MM.1S (cell line): ENCODE results near the gene SLC45A1.

Experiments used
- DNase-seq: peaks from one replicate; pipeline ENCODE4 v3.0.0-alpha.2; 2015
- H2AFZ ChIP-seq: fragments of 300-600 bp; sonication (generic); 2 replicates; pipeline ENCODE4 v1.6.0; 2016; ENCODE audit warnings: antibody characterized with exemption, low read length
- H3F3A ChIP-seq: fragments of 300-600 bp; sonication (generic); 2 replicates; pipeline ENCODE4 v1.6.1; 2016; ENCODE audit warnings: mild to moderate bottlenecking, antibody characterized with exemption, low read length, moderate library complexity, mixed read lengths; ENCODE audit not compliant: insufficient read depth
- H3K27ac ChIP-seq: fragments of 300-600 bp; sonication (generic); 2 replicates; pipeline ENCODE4 v1.5.1; 2016; ENCODE audit warnings: mild to moderate bottlenecking, low read length
- H3K27me3 ChIP-seq: fragments of 300-600 bp; sonication (generic); replicated peaks from 2 replicates; pipeline ENCODE4 v1.6.0; 2016; ENCODE audit warnings: low read length; ENCODE audit not compliant: insufficient read depth
- H3K36me3 ChIP-seq: fragments of 300-600 bp; sonication (generic); replicated peaks from 2 replicates; pipeline ENCODE4 v1.6.1; 2016; ENCODE audit warnings: mild to moderate bottlenecking, low read length, mixed read lengths; ENCODE audit not compliant: insufficient read depth
- H3K4me1 ChIP-seq: fragments of 300-600 bp; sonication (generic); 2 replicates; pipeline ENCODE4 v1.6.1; 2016; ENCODE audit warnings: low read length, mixed read lengths
- H3K4me2 ChIP-seq: fragments of 300-600 bp; sonication (generic); 2 replicates; pipeline ENCODE4 v1.6.0; 2016; ENCODE audit warnings: low read depth, low read length
- H3K4me3 ChIP-seq: fragments of 300-600 bp; sonication (generic); 2 replicates; pipeline ENCODE4 v1.5.1; 2016; ENCODE audit warnings: low read length, mixed read lengths
- H3K79me2 ChIP-seq: fragments of 300-600 bp; sonication (generic); 2 replicates; pipeline ENCODE4 v1.6.1; 2016; ENCODE audit warnings: mixed run types, low read length, mixed read lengths
- H3K9ac ChIP-seq: fragments of 300-600 bp; sonication (generic); 2 replicates; pipeline ENCODE4 v1.6.1; 2016; ENCODE audit warnings: low read length, mixed read lengths
- H3K9me2 ChIP-seq: fragments of 300-600 bp; sonication (generic); replicated peaks from 2 replicates; pipeline ENCODE4 v1.6.1; 2016; ENCODE audit warnings: mild to moderate bottlenecking, low read length, mixed read lengths; ENCODE audit not compliant: insufficient read depth
- H3K9me3 ChIP-seq: fragments of 300-600 bp; sonication (generic); replicated peaks from 2 replicates; pipeline ENCODE4 v1.6.1; 2016; ENCODE audit warnings: mild to moderate bottlenecking, low read length, mixed read lengths; ENCODE audit not compliant: insufficient read depth
- H4K20me1 ChIP-seq: fragments of 300-600 bp; sonication (generic); 2 replicates; pipeline ENCODE4 v1.6.1; 2016; ENCODE audit warnings: mild to moderate bottlenecking, low read length, moderate library complexity, mixed read lengths; ENCODE audit not compliant: insufficient read depth
- CTCF ChIP-seq: fragments of 300-600 bp; sonication (generic); IDR thresholded peaks from 2 replicates; pipeline ENCODE4 v1.5.1; 2016; ENCODE audit warnings: antibody characterized with exemption, low read length, mixed read lengths
- EZH2 ChIP-seq: fragments of 300-600 bp; sonication (generic); optimal IDR thresholded peaks from 2 replicates; pipeline ENCODE3; 2017; ENCODE audit warnings: low read depth, mild to moderate bottlenecking, antibody characterized with exemption, low read length, mixed read lengths
- EZH2phosphoT487 ChIP-seq: fragments of 300-600 bp; sonication (generic); IDR thresholded peaks from 2 replicates; pipeline ENCODE4 v1.6.1; 2018; ENCODE audit warnings: antibody characterized with exemption, low read length

The SLC45A1 gene

GRCh38 chr1:8312235-8313218 lies 5.4 kb upstream of the SLC45A1 start:
- no peaks in the 10 kb centered on the region for H3F3A ChIP-seq
- H3K27me3 ChIP-seq = peaks cover 57% of the 10 kb centered on the region
- no peaks in the 10 kb centered on the region for H3K36me3 ChIP-seq
- H3K9me2 ChIP-seq = no peaks in the 10 kb centered on the region
- no peak overlapping the region for H3K9ac ChIP-seq
- H3K4me2 ChIP-seq = no peak overlapping the region
- DNase-seq = no peak
- H3K27ac ChIP-seq = no peak overlapping the region
- no peaks in the 10 kb centered on the region for H3K79me2 ChIP-seq
- no peaks in the 10 kb centered on the region for H3K9me3 ChIP-seq
- TF ChIP-seq CTCF = no peak
- H3K4me1 ChIP-seq = no peaks in the 10 kb centered on the region
- no peak overlapping the region for H3K4me3 ChIP-seq
- no peaks in the 10 kb centered on the region for H4K20me1 ChIP-seq
- no peak overlapping the region for H2AFZ ChIP-seq

DNA sequence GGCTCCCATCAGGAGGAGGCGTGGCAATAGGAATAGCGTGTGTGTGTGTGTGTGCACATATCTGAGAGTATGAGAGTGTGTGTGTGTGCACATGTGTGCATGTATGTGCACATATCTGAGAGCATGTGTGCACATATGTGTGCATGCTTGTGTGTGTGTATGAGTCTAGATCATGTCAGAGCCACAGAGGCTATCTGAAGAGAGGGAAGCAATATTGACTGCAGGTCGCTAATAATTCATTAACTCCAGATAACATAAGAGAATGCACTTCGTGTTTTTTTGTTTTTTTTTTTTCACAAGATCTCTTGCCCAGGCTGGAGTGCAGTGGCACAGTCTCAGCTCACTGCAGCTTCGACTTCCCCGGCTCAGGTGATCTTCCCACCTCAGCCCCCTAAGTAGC lies 4.7 kb upstream of the SLC45A1 start:
- Histone ChIP-seq H3K4me3 (no peak overlapping the region), H3K4me2 (no peak overlapping the region), H3K79me2 (no peaks in the 10 kb centered on the region), H3K27me3 (peaks cover 57% of the 10 kb centered on the region), H3K9me3 (no peaks in the 10 kb centered on the region), H3K9ac (no peak overlapping the region), H4K20me1 (no peaks in the 10 kb centered on the region), H3K27ac (no peak overlapping the region), H3K4me1 (no peaks in the 10 kb centered on the region), H3K9me2 (no peaks in the 10 kb centered on the region), H3F3A (no peaks in the 10 kb centered on the region), H2AFZ (no peak overlapping the region), H3K36me3 (no peaks in the 10 kb centered on the region)
- DNase-seq = no peak
- no peak for TF ChIP-seq CTCF

- H3K9me2 ChIP-seq = no peaks in the 10 kb centered on the region
- H2AFZ ChIP-seq = no peak overlapping the region
- H3K4me2 ChIP-seq = no peak overlapping the region
- no peaks in the 10 kb centered on the region for H3K36me3 ChIP-seq
- H3K9me3 ChIP-seq = no peaks in the 10 kb centered on the region
- DNase-seq = no peak
- H4K20me1 ChIP-seq = no peaks in the 10 kb centered on the region
- no peaks in the 10 kb centered on the region for H3F3A ChIP-seq
- H3K9ac ChIP-seq = no peak overlapping the region
- H3K27me3 ChIP-seq = peaks cover 70% of the 10 kb centered on the region
- TF ChIP-seq CTCF (peak; percentile 59), EZH2 (no peak), EZH2phosphoT487 (no peak)
- H3K4me1 ChIP-seq = no peaks in the 10 kb centered on the region
- no peaks in the 10 kb centered on the region for H3K79me2 ChIP-seq
- no peak overlapping the region for H3K4me3 ChIP-seq
- no peak overlapping the region for H3K27ac ChIP-seq
Measured at GRCh38 chr1:8314346-8315280, 3.3 kb upstream of the SLC45A1 start.
